K562 (cell line): ENCODE results near the gene FOXRED2. TPM values are rescaled to one million over a fixed set of nuclear protein-coding genes. Genes with fewer than 3 reads are reported as not detected.

Source experiments
- ADNP ChIP-seq: fragments of 200-800 bp; sonication (Bioruptor generic); IDR thresholded peaks from 2 replicates; pipeline ENCODE4 v1.6.1; 2016; ENCODE audit warnings: missing genetic modification characterization, missing compliant biosample characterization
- ARNT ChIP-seq, 2 experiments: fragments of 450-650 bp; IDR thresholded peaks; 2 replicates each; pipeline ENCODE4 v1.6.1; 2016; ENCODE audit warnings: mild to moderate bottlenecking in 1 of 2
- ETV6 ChIP-seq, 3 experiments: fragments of 150-350 bp in 1 of 3; sonication (generic) in 1 of 3; formaldehyde crosslinking in 1 of 3; IDR thresholded peaks; 2 replicates each; pipeline versions ENCODE4 v1.6.1 to v1.8.0; 2014 to 2022; ENCODE audit warnings: borderline replicate concordance in 2 of 3, low read depth in 2 of 3, antibody characterized with exemption in 1 of 3, low read length in 1 of 3, mild to moderate bottlenecking in 1 of 3, missing genetic modification reagents in 1 of 3
- KDM4B ChIP-seq, 2 experiments: fragments of 450-650 bp in 1 of 2; sonication (generic) in 1 of 2; IDR thresholded peaks; 2 replicates each; pipeline ENCODE4 v1.6.1; 2016 to 2017; ENCODE audit warnings: borderline replicate concordance in 2 of 2, antibody characterized with exemption in 1 of 2, low read depth in 1 of 2, mild to moderate bottlenecking in 1 of 2
- NFE2 ChIP-seq: IDR thresholded peaks from 2 replicates; pipeline ENCODE4 v1.6.1; 2014; ENCODE audit warnings: antibody characterized with exemption, low read depth
- POLR2B ChIP-seq: fragments of 450-650 bp; IDR thresholded peaks from 2 replicates; pipeline ENCODE4 v1.6.1; 2018; ENCODE audit warnings: low read depth; ENCODE audit not compliant: partially characterized antibody
- polyA plus RNA-seq, 8 experiments: library from polyadenylated mRNA; depleted of rRNA in 4 of 8; stranded (reverse) in 5 of 8; unstranded in 3 of 8; fragments of >200 nt; fragmentation: Nextera tagmentation in 2 of 8; fragmentation: Illumina TruSeq in 1 of 8; extraction: Ambion mirVana in 2 of 8; extraction: Trizol in 1 of 8; gene quantifications; 2 replicates each; pipeline versions ENCODE4 v1.2.1 to v1.2.3, GENCODE V29; 2011 to 2014; ENCODE audit warnings: inconsistent platforms in 1 of 8, missing spikeins in 1 of 8
- total RNA-seq, 7 experiments: library from RNA; depleted of rRNA in 6 of 7; stranded (reverse); fragments of >200 nt in 6 of 7; fragmentation: Illumina TruSeq in 2 of 7; extraction: Trizol in 2 of 7; gene quantifications; 2 replicates each; pipeline versions ENCODE4 v1.2.1 to v1.2.3, GENCODE V29; 2011 to 2021; ENCODE audit warnings: low replicate concordance in 1 of 7
- TF ChIP-seq, protein P1 (sequence below): sonication (generic); formaldehyde crosslinking; IDR thresholded peaks from 2 replicates; pipeline ENCODE4 v1.8.0; 2022; ENCODE audit warnings: mild to moderate bottlenecking, missing genetic modification reagents
- TF ChIP-seq, protein P2 (sequence below): fragments of 250-450 bp; sonication (Bioruptor Pico); IDR thresholded peaks from 2 replicates; pipeline ENCODE4 v1.4.0; 2020; ENCODE audit warnings: borderline replicate concordance
- TF ChIP-seq, protein P3 (sequence below): sonication (generic); formaldehyde crosslinking; IDR thresholded peaks from 2 replicates; pipeline ENCODE4 v1.8.0; 2022; ENCODE audit warnings: missing genetic modification reagents, mild to moderate bottlenecking, borderline replicate concordance

FOXRED2 gene
- total and polyA plus RNA-seq, 9 of the 15 experiments (the other 6 are each of a cell fraction or from before 2014, with no cell fraction given) = 2.8 to 48.4 (median 7.8) TPM

DNA sequence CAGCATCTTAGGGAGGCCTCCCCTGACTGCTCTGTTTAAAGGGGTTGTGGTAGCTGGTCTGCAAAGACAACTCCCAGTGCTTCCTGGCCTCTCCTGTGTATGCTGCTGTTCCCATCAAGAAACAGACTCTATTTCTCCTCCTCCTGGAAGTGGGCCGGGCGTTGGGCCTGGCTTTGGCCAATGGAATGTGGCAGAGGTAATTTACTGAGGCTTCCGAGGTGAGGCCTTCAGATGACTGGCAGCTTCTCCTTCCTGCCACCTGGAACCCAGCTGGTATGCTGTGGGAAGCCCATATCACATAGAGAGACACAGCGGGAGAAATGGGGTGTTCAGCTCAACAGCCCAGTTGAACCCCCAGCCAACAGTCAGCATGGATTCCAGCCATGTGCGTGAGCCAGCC, 47.3 kb upstream of the FOXRED2 start (continued):
- TF ChIP-seq, protein P1, sequence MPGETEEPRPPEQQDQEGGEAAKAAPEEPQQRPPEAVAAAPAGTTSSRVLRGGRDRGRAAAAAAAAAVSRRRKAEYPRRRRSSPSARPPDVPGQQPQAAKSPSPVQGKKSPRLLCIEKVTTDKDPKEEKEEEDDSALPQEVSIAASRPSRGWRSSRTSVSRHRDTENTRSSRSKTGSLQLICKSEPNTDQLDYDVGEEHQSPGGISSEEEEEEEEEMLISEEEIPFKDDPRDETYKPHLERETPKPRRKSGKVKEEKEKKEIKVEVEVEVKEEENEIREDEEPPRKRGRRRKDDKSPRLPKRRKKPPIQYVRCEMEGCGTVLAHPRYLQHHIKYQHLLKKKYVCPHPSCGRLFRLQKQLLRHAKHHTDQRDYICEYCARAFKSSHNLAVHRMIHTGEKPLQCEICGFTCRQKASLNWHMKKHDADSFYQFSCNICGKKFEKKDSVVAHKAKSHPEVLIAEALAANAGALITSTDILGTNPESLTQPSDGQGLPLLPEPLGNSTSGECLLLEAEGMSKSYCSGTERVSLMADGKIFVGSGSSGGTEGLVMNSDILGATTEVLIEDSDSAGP (CRISPR knock-in tag) = no peak
- TF ChIP-seq, protein P2, sequence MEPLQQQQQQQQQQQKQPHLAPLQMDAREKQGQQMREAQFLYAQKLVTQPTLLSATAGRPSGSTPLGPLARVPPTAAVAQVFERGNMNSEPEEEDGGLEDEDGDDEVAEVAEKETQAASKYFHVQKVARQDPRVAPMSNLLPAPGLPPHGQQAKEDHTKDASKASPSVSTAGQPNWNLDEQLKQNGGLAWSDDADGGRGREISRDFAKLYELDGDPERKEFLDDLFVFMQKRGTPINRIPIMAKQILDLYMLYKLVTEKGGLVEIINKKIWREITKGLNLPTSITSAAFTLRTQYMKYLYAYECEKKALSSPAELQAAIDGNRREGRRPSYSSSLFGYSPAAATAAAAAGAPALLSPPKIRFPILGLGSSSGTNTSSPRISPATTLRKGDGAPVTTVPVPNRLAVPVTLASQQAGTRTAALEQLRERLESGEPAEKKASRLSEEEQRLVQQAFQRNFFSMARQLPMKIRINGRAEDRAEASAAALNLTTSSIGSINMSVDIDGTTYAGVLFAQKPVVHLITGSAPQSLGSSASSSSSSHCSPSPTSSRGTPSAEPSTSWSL = no peak
- TF ChIP-seq POLR2B (no peak), NFE2 (no peak), KDM4B (IDR thresholded peaks at IDR 0.05; ENCODE audit: borderline replicate concordance in 2 of 2, low read depth in 1 of 2) (no peak), ETV6 (IDR thresholded peaks at IDR 0.05; ENCODE audit: borderline replicate concordance in 1 of 2, low read depth in 2 of 2, low read length in 1 of 2) (no peak), ETV6 (CRISPR knock-in tag; IDR thresholded peaks at IDR 0.05; ENCODE audit: borderline replicate concordance) (no peak), ARNT (IDR thresholded peaks at IDR 0.05) (no peak), ADNP (tag) (no peak)
- TF ChIP-seq, protein P3, sequence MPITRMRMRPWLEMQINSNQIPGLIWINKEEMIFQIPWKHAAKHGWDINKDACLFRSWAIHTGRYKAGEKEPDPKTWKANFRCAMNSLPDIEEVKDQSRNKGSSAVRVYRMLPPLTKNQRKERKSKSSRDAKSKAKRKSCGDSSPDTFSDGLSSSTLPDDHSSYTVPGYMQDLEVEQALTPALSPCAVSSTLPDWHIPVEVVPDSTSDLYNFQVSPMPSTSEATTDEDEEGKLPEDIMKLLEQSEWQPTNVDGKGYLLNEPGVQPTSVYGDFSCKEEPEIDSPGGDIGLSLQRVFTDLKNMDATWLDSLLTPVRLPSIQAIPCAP (CRISPR knock-in tag) = no peak
